GM23338 (cell line): Measurements from ENCODE around the gene HELB. TPM values are rescaled to one million over a fixed set of nuclear protein-coding genes. Genes with fewer than 3 reads are reported as not detected.

ENCODE experiments used
- ATAC-seq: fragments of 200-7000 bp; cut with Tn5 transposase; 3 replicates; pipeline ENCODE4 v1.9.1; 2020
- DNase-seq: peaks from one replicate; pipeline ENCODE4 v3.0.0-alpha.2; 2015; ENCODE audit warnings: low spot score
- H2AFZ ChIP-seq: fragments of 200-600 bp; sonication (generic); 2 replicates; pipeline ENCODE4 v1.8.0; 2016; ENCODE audit warnings: antibody characterized with exemption, mild to moderate bottlenecking, moderate library complexity
- H3F3A ChIP-seq: fragments of 200-600 bp; sonication (generic); replicated peaks from 2 replicates; pipeline ENCODE4 v1.8.0; 2017; ENCODE audit warnings: antibody characterized with exemption, mixed run types, low read depth
- H3K27ac ChIP-seq: fragments of 200-600 bp; sonication (generic); 2 replicates; pipeline ENCODE4 v1.6.1; 2016; ENCODE audit warnings: low read depth
- H3K27me3 ChIP-seq: fragments of 200-600 bp; sonication (generic); 2 replicates; pipeline ENCODE4 v1.8.0; 2016; ENCODE audit warnings: mild to moderate bottlenecking, mixed run types, moderate library complexity; ENCODE audit not compliant: insufficient read depth
- H3K36me3 ChIP-seq: fragments of 200-600 bp; sonication (generic); 2 replicates; pipeline ENCODE4 v1.8.0; 2016; ENCODE audit warnings: mild to moderate bottlenecking; ENCODE audit not compliant: insufficient read depth
- H3K4me1 ChIP-seq: fragments of 200-600 bp; sonication (generic); 2 replicates; pipeline ENCODE4 v1.8.0; 2016; ENCODE audit warnings: mild to moderate bottlenecking, moderate library complexity; ENCODE audit not compliant: insufficient read depth
- H3K4me2 ChIP-seq: fragments of 200-600 bp; sonication (generic); 2 replicates; pipeline ENCODE4 v1.7.1; 2017; ENCODE audit warnings: mixed run types
- H3K4me3 ChIP-seq: fragments of 200-600 bp; sonication (generic); 2 replicates; pipeline ENCODE4 v1.6.1; 2016; ENCODE audit warnings: mixed run types
- H3K79me2 ChIP-seq: fragments of 200-600 bp; sonication (generic); replicated peaks from 2 replicates; pipeline ENCODE4 v1.8.0; 2017; ENCODE audit warnings: mild to moderate bottlenecking; ENCODE audit not compliant: insufficient read depth
- H3K9me2 ChIP-seq: fragments of 200-600 bp; sonication (generic); 2 replicates; pipeline ENCODE4 v1.8.0; 2017; ENCODE audit not compliant: insufficient read depth
- H4K20me1 ChIP-seq: fragments of 200-600 bp; sonication (generic); replicated peaks from 2 replicates; pipeline ENCODE4 v1.8.0; 2017; ENCODE audit warnings: mild to moderate bottlenecking; ENCODE audit not compliant: insufficient read depth
- H3K27ac Mint-ChIP-seq: 2 replicates; pipeline ENCODE4 v1.8.0; 2020; ENCODE audit warnings: inconsistent platforms, mild to moderate bottlenecking, moderate library complexity, mixed read lengths
- H3K27me3 Mint-ChIP-seq: 3 replicates; pipeline ENCODE4 v1.8.0; 2022; ENCODE audit warnings: low read depth, mild to moderate bottlenecking, moderate library complexity, mixed read lengths, inconsistent platforms; ENCODE audit not compliant: insufficient read depth, poor library complexity
- H3K36me3 Mint-ChIP-seq: 3 replicates; pipeline ENCODE4 v1.8.0; 2021; ENCODE audit warnings: low read depth, mild to moderate bottlenecking, inconsistent platforms, moderate library complexity, mixed read lengths
- H3K4me1 Mint-ChIP-seq: 3 replicates; pipeline ENCODE4 v1.8.0; 2020; ENCODE audit warnings: mild to moderate bottlenecking, inconsistent platforms, mixed read lengths
- H3K4me3 Mint-ChIP-seq: 3 replicates; pipeline ENCODE4 v1.8.0; 2021; ENCODE audit warnings: moderate library complexity, mild to moderate bottlenecking, inconsistent platforms, mixed read lengths
- H3K9me3 Mint-ChIP-seq: 3 replicates; pipeline ENCODE4 v1.8.0; 2020; ENCODE audit warnings: moderate library complexity, mild to moderate bottlenecking, inconsistent platforms, mixed read lengths
- EZH2phosphoT487 ChIP-seq: fragments of 200-600 bp; sonication (generic); IDR thresholded peaks from one replicate; pipeline ENCODE4 v1.8.1; 2018; ENCODE audit warnings: antibody characterized with exemption; ENCODE audit not compliant: unreplicated experiment
- JUNB ChIP-seq: IDR thresholded peaks from one replicate; pipeline ENCODE4 v1.6.1; 2016; ENCODE audit warnings: antibody characterized with exemption; ENCODE audit not compliant: unreplicated experiment
- STAT1 ChIP-seq: IDR thresholded peaks from one replicate; pipeline ENCODE4 v1.6.1; 2016; ENCODE audit warnings: antibody characterized with exemption; ENCODE audit not compliant: unreplicated experiment
- polyA plus RNA-seq: library from polyadenylated mRNA; unstranded; fragments of >200 nt; fragmentation: Nextera tagmentation; extraction: Ambion mirVana; gene quantifications from 2 replicates; pipeline ENCODE4 v1.2.1, GENCODE V29; 2016
- total RNA-seq: library from RNA; depleted of rRNA; stranded (reverse); fragments of >200 nt; shearing (Covaris generic); gene quantifications from 2 replicates; pipeline ENCODE4 v1.2.3, GENCODE V29; 2014
- TF ChIP-seq, protein P1 (sequence below), 2 experiments: fragments of 200-600 bp in 1 of 2; sonication (generic) in 1 of 2; conservative IDR thresholded peaks; 2 replicates each; pipeline versions ENCODE4 v1.5.1 to v1.6.1; 2016 to 2017; ENCODE audit warnings: antibody characterized with exemption in 2 of 2, low read depth in 2 of 2, mild to moderate bottlenecking in 2 of 2, moderate library complexity in 1 of 2
- TF ChIP-seq, protein P2 (sequence below): IDR thresholded peaks from one replicate; pipeline ENCODE4 v1.6.1; 2018; ENCODE audit warnings: antibody characterized with exemption; ENCODE audit not compliant: unreplicated experiment
- TF ChIP-seq, protein P3 (sequence below): fragments of 250-450 bp; sonication (Bioruptor Pico); IDR thresholded peaks from 2 replicates; pipeline ENCODE4 v1.5.0; 2020; ENCODE audit warnings: mild to moderate bottlenecking, moderate library complexity

The HELB gene
- total and polyA plus RNA-seq, 2 experiments from 2014 or later = 3.1 to 18.2 TPM

GRCh38 chr12:66375560-66375959 lies 73.3 kb downstream of the HELB start:
- no peak overlapping the region for H3K27ac ChIP-seq
- H3K4me1 ChIP-seq = no peaks in the 10 kb centered on the region
- no peaks in the 10 kb centered on the region for H3K79me2 ChIP-seq
- no peak overlapping the region for H3K4me2 ChIP-seq
- TF ChIP-seq, protein P1, sequence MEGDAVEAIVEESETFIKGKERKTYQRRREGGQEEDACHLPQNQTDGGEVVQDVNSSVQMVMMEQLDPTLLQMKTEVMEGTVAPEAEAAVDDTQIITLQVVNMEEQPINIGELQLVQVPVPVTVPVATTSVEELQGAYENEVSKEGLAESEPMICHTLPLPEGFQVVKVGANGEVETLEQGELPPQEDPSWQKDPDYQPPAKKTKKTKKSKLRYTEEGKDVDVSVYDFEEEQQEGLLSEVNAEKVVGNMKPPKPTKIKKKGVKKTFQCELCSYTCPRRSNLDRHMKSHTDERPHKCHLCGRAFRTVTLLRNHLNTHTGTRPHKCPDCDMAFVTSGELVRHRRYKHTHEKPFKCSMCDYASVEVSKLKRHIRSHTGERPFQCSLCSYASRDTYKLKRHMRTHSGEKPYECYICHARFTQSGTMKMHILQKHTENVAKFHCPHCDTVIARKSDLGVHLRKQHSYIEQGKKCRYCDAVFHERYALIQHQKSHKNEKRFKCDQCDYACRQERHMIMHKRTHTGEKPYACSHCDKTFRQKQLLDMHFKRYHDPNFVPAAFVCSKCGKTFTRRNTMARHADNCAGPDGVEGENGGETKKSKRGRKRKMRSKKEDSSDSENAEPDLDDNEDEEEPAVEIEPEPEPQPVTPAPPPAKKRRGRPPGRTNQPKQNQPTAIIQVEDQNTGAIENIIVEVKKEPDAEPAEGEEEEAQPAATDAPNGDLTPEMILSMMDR (conservative IDR thresholded peaks at IDR 0.05; ENCODE audit: low read depth in 2 of 2) = no peak
- no peak for TF ChIP-seq JUNB
- TF ChIP-seq STAT1 = no peak
- TF ChIP-seq EZH2phosphoT487 = no peak
- TF ChIP-seq, protein P2, sequence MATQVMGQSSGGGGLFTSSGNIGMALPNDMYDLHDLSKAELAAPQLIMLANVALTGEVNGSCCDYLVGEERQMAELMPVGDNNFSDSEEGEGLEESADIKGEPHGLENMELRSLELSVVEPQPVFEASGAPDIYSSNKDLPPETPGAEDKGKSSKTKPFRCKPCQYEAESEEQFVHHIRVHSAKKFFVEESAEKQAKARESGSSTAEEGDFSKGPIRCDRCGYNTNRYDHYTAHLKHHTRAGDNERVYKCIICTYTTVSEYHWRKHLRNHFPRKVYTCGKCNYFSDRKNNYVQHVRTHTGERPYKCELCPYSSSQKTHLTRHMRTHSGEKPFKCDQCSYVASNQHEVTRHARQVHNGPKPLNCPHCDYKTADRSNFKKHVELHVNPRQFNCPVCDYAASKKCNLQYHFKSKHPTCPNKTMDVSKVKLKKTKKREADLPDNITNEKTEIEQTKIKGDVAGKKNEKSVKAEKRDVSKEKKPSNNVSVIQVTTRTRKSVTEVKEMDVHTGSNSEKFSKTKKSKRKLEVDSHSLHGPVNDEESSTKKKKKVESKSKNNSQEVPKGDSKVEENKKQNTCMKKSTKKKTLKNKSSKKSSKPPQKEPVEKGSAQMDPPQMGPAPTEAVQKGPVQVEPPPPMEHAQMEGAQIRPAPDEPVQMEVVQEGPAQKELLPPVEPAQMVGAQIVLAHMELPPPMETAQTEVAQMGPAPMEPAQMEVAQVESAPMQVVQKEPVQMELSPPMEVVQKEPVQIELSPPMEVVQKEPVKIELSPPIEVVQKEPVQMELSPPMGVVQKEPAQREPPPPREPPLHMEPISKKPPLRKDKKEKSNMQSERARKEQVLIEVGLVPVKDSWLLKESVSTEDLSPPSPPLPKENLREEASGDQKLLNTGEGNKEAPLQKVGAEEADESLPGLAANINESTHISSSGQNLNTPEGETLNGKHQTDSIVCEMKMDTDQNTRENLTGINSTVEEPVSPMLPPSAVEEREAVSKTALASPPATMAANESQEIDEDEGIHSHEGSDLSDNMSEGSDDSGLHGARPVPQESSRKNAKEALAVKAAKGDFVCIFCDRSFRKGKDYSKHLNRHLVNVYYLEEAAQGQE = no peak
- TF ChIP-seq, protein P3, sequence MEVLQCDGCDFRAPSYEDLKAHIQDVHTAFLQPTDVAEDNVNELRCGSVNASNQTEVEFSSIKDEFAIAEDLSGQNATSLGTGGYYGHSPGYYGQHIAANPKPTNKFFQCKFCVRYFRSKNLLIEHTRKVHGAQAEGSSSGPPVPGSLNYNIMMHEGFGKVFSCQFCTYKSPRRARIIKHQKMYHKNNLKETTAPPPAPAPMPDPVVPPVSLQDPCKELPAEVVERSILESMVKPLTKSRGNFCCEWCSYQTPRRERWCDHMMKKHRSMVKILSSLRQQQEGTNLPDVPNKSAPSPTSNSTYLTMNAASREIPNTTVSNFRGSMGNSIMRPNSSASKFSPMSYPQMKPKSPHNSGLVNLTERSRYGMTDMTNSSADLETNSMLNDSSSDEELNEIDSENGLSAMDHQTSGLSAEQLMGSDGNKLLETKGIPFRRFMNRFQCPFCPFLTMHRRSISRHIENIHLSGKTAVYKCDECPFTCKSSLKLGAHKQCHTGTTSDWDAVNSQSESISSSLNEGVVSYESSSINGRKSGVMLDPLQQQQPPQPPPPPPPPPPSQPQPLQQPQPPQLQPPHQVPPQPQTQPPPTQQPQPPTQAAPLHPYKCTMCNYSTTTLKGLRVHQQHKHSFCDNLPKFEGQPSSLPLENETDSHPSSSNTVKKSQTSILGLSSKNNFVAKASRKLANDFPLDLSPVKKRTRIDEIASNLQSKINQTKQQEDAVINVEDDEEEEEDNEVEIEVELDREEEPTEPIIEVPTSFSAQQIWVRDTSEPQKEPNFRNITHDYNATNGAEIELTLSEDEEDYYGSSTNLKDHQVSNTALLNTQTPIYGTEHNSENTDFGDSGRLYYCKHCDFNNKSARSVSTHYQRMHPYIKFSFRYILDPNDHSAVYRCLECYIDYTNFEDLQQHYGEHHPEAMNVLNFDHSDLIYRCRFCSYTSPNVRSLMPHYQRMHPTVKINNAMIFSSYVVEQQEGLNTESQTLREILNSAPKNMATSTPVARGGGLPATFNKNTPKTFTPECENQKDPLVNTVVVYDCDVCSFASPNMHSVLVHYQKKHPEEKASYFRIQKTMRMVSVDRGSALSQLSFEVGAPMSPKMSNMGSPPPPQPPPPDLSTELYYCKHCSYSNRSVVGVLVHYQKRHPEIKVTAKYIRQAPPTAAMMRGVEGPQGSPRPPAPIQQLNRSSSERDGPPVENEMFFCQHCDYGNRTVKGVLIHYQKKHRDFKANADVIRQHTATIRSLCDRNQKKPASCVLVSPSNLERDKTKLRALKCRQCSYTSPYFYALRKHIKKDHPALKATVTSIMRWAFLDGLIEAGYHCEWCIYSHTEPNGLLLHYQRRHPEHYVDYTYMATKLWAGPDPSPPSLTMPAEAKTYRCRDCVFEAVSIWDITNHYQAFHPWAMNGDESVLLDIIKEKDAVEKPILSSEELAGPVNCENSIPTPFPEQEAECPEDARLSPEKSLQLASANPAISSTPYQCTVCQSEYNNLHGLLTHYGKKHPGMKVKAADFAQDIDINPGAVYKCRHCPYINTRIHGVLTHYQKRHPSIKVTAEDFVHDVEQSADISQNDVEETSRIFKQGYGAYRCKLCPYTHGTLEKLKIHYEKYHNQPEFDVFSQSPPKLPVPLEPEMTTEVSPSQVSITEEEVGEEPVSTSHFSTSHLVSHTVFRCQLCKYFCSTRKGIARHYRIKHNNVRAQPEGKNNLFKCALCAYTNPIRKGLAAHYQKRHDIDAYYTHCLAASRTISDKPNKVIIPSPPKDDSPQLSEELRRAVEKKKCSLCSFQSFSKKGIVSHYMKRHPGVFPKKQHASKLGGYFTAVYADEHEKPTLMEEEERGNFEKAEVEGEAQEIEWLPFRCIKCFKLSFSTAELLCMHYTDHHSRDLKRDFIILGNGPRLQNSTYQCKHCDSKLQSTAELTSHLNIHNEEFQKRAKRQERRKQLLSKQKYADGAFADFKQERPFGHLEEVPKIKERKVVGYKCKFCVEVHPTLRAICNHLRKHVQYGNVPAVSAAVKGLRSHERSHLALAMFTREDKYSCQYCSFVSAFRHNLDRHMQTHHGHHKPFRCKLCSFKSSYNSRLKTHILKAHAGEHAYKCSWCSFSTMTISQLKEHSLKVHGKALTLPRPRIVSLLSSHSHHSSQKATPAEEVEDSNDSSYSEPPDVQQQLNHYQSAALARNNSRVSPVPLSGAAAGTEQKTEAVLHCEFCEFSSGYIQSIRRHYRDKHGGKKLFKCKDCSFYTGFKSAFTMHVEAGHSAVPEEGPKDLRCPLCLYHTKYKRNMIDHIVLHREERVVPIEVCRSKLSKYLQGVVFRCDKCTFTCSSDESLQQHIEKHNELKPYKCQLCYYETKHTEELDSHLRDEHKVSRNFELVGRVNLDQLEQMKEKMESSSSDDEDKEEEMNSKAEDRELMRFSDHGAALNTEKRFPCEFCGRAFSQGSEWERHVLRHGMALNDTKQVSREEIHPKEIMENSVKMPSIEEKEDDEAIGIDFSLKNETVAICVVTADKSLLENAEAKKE (CRISPR knock-in tag) = no peak
- Mint-ChIP-seq H3K9me3 (no peaks in the 10 kb centered on the region), H3K4me3 (no peak overlapping the region), H3K36me3 (no peaks in the 10 kb centered on the region), H3K4me1 (0 out of 3 replicates have a peak, but pooled peaks cover 4% of the 10 kb centered on the region), H3K27ac (no peak overlapping the region), H3K27me3 (no peaks in the 10 kb centered on the region)
- H4K20me1 ChIP-seq = no peaks in the 10 kb centered on the region
- DNase-seq = no peak
- no peaks in the 10 kb centered on the region for H3K36me3 ChIP-seq
- H3K9me2 ChIP-seq = no peaks in the 10 kb centered on the region; the same call in 1 of the 2 replicates
- H3K27me3 ChIP-seq = no peaks in the 10 kb centered on the region
- H3K4me3 ChIP-seq = no peak overlapping the region
- no peak overlapping the region for H2AFZ ChIP-seq
- no peaks in the 10 kb centered on the region for H3F3A ChIP-seq
- ATAC-seq = no peak
